Measurements from ENCODE around the gene TAX1BP1.

The TAX1BP1 gene

GRCh38 chr7:27784399-27785053 lies 44.6 kb downstream of the TAX1BP1 start:
- no peak for DNase-seq

- DNase-seq, result no peak
Observed at GRCh38 chr7:27788437-27788836, 48.5 kb downstream of the TAX1BP1 start.

GRCh38 chr7:27793780-27794179 lies 53.8 kb downstream of the TAX1BP1 start:
- DNase-seq, result no peak

GRCh38 chr7:27795977-27796376 lies 56.0 kb downstream of the TAX1BP1 start:
- no peak for DNase-seq

- no peak for DNase-seq
Observed at GRCh38 chr7:27799212-27799611, 59.2 kb downstream of the TAX1BP1 start.

GRCh38 chr7:27802999-27803398 lies 63.0 kb downstream of the TAX1BP1 start:
- DNase-seq, result no peak

- DNase-seq, result no peak
Observed at GRCh38 chr7:27804139-27804538, 64.2 kb downstream of the TAX1BP1 start.

- no peak for DNase-seq
Observed at GRCh38 chr7:27808626-27809025, 68.7 kb downstream of the TAX1BP1 start.

GRCh38 chr7:27810186-27810585 lies 70.2 kb downstream of the TAX1BP1 start:
- DNase-seq, result no peak

- no peak for DNase-seq
Observed at GRCh38 chr7:27812706-27813105, 72.7 kb downstream of the TAX1BP1 start.

- DNase-seq, result no peak
Observed at GRCh38 chr7:27822245-27822644, 82.3 kb downstream of the TAX1BP1 start.

- no peak for DNase-seq
Observed at GRCh38 chr7:27825891-27826290, 85.9 kb downstream of the TAX1BP1 start.

- no peak for DNase-seq
Observed at GRCh38 chr7:27826357-27826756, 86.4 kb downstream of the TAX1BP1 start.

GRCh38 chr7:27834179-27834921 lies 94.4 kb downstream of the TAX1BP1 start:
- DNase-seq, result no peak

- DNase-seq, result no peak
Observed at GRCh38 chr7:27835376-27835775, 95.4 kb downstream of the TAX1BP1 start.

- DNase-seq, result no peak
Observed at GRCh38 chr7:27836536-27836935, 96.6 kb downstream of the TAX1BP1 start.

- no peak for DNase-seq
Observed at GRCh38 chr7:27839099-27839498, 99.1 kb downstream of the TAX1BP1 start.

GRCh38 chr7:27840313-27840712 lies 100.4 kb downstream of the TAX1BP1 start:
- no peak for DNase-seq

- no peak for DNase-seq
Observed at GRCh38 chr7:27840760-27841364, 100.9 kb downstream of the TAX1BP1 start.

- DNase-seq, result no peak
Observed at GRCh38 chr7:27842094-27842692, 102.2 kb downstream of the TAX1BP1 start.

- DNase-seq, result no peak
Observed at GRCh38 chr7:27842851-27843250, 102.9 kb downstream of the TAX1BP1 start.

GRCh38 chr7:27843584-27844305 lies 103.8 kb downstream of the TAX1BP1 start:
- DNase-seq, result no peak

- no peak for DNase-seq
Observed at GRCh38 chr7:27846388-27846787, 106.4 kb downstream of the TAX1BP1 start.

Data from NCI-H1092 (cell line).